Measurements from ENCODE around the gene RFX5. TPM values are rescaled to one million over a fixed set of nuclear protein-coding genes. Genes with fewer than 3 reads are reported as not detected.
"Not testable (repeated sequence)": the region's sequence is repeated elsewhere in the genome, so short reads cannot be mapped to it uniquely, and the experiment has no call there.

The RFX5 gene
- total and polyA plus RNA-seq, 2 of the 13 experiments (the other 11 are each of a cell fraction or from before 2014, with no cell fraction given): 17.9 to 36.2 TPM

DNA sequence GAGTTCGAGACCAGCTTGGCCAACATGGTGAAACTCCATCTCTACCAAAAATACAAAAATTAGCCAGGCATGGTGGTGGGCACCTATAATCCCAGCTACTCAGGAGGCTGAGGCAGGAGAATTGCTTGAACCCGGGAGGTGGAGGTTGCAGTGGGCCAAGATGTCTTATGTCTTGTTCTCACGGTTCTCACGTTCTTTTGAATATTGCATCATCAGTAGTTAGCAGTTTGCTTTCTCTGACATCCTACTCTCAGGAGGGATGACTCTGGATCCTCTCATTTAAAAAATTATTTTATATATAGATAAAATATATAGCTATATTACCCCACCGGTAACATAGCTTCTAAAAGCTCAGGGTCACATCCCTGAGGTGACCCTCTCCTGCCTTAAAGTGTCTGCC, 49.2 kb upstream of the RFX5 start:
- intact Hi-C loops (cut with micrococcal nuclease; ENCODE audit: unreplicated experiment); H3K9me3 ChIP-seq (ENCODE audit: low read length); FAIRE-seq; H3K27ac ChIP-seq (ENCODE audit: extremely low read length, insufficient read depth, low read length); H3K4me2 ChIP-seq (ENCODE audit: low read depth, low read length); ATAC-seq; CTCF ChIA-PET (ENCODE audit: low intra/inter-chr PET ratio, low total read pairs); POLR2A ChIA-PET; DNase-seq (ENCODE audit: low spot score); H3K4me3 ChIP-seq (replicated peaks in 1 of 3; ENCODE audit: insufficient read depth in 1 of 3, low read depth in 2 of 3, low read length in 3 of 3); H3K36me3 ChIP-seq (replicated peaks in 1 of 2; ENCODE audit: control insufficient read depth in 1 of 2, insufficient read depth in 2 of 2, low read length in 2 of 2); BruUV-seq (replicated peaks); H3K9ac ChIP-seq (ENCODE audit: insufficient read depth, low read depth, low read length); H3K27me3 ChIP-seq (ENCODE audit: control insufficient read depth in 1 of 2, insufficient read depth in 2 of 2, low read length in 2 of 2); H4K20me1 ChIP-seq (ENCODE audit: insufficient read depth, low read length); in situ Hi-C loops (cut with HindIII; ENCODE audit: extremely low pct_ligation_motif_present, low pct_unique_long_range_greater_than_20kb); H2AFZ ChIP-seq (ENCODE audit: low read length); TF ChIP-seq ATF7 (CRISPR knock-in tag; IDR thresholded peaks at IDR 0.05): not testable (repeated sequence)
- Histone ChIP-seq H3K4me1 (ENCODE audit: insufficient read depth, low read length) (peaks cover 22% of the 10 kb centered on the region), H3K79me2 (ENCODE audit: insufficient read depth, low read length) (peaks cover 15% of the 10 kb centered on the region)
- TF ChIP-seq ATF7 (IDR thresholded peaks at IDR 0.05) (0 out of 2 replicates have a peak, but pooled peaks have one; percentile 32), CEBPG (CRISPR knock-in tag; IDR thresholded peaks at IDR 0.05) (0 out of 2 replicates have a peak, but pooled peaks have one; percentile 17), CEBPB (IDR thresholded peaks at IDR 0.05; ENCODE audit: borderline replicate concordance, low read depth, low read length) (peak; percentile 67)
- 48% methylated on average over 5 of the region's 5 CpGs for WGBS (ENCODE audit: low lambda C conversion rate)

DNA sequence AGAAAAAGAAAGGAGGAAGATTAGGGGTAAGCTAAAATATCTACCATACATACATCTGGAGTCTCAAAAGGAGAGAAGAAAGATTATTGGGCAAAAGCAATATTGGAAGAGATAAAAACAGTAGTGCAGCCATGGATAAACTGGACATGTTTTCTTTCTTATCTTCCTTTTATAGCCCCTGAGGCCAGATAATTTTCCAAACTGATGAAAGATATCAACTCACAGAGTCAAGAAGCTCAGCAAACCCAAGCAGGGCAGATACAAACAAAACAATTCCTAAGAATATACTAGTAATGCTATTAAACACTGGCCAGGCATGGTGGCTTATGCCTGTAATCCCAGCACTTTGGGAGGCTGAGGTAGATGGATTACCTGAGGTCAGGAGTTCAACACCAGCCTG, 46.5 kb upstream of the RFX5 start:
- DNase-seq (ENCODE audit: low spot score): no peak
- no peak for FAIRE-seq

More for the DNA sequence above, 46.5 kb upstream of the RFX5 start:
- no peak overlapping the region for H3K27ac ChIP-seq (ENCODE audit: extremely low read length, insufficient read depth, low read length)
- peaks cover 16% of the 10 kb centered on the region for H3K4me1 ChIP-seq (ENCODE audit: insufficient read depth, low read length)
- H4K20me1 ChIP-seq (ENCODE audit: insufficient read depth, low read length): no peaks in the 10 kb centered on the region
- H3K79me2 ChIP-seq (ENCODE audit: insufficient read depth, low read length): no peaks in the 10 kb centered on the region
- no peak for TF ChIP-seq PHF20 (CRISPR knock-in tag; IDR thresholded peaks at IDR 0.05)
- TF ChIP-seq, protein P1, sequence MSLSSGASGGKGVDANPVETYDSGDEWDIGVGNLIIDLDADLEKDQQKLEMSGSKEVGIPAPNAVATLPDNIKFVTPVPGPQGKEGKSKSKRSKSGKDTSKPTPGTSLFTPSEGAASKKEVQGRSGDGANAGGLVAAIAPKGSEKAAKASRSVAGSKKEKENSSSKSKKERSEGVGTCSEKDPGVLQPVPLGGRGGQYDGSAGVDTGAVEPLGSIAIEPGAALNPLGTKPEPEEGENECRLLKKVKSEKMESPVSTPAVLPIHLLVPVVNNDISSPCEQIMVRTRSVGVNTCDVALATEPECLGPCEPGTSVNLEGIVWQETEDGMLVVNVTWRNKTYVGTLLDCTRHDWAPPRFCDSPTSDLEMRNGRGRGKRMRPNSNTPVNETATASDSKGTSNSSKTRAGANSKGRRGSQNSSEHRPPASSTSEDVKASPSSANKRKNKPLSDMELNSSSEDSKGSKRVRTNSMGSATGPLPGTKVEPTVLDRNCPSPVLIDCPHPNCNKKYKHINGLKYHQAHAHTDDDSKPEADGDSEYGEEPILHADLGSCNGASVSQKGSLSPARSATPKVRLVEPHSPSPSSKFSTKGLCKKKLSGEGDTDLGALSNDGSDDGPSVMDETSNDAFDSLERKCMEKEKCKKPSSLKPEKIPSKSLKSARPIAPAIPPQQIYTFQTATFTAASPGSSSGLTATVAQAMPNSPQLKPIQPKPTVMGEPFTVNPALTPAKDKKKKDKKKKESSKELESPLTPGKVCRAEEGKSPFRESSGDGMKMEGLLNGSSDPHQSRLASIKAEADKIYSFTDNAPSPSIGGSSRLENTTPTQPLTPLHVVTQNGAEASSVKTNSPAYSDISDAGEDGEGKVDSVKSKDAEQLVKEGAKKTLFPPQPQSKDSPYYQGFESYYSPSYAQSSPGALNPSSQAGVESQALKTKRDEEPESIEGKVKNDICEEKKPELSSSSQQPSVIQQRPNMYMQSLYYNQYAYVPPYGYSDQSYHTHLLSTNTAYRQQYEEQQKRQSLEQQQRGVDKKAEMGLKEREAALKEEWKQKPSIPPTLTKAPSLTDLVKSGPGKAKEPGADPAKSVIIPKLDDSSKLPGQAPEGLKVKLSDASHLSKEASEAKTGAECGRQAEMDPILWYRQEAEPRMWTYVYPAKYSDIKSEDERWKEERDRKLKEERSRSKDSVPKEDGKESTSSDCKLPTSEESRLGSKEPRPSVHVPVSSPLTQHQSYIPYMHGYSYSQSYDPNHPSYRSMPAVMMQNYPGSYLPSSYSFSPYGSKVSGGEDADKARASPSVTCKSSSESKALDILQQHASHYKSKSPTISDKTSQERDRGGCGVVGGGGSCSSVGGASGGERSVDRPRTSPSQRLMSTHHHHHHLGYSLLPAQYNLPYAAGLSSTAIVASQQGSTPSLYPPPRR (CRISPR knock-in tag; IDR thresholded peaks at IDR 0.05; ENCODE audit: borderline replicate concordance): no peak
- no peak for TF ChIP-seq NCOA1 (CRISPR knock-in tag; IDR thresholded peaks at IDR 0.05)
- no peak for TF ChIP-seq PTBP1 (IDR thresholded peaks at IDR 0.05; ENCODE audit: low read depth, low read length, poor library complexity, severe bottlenecking)
- TF ChIP-seq, protein P2, sequence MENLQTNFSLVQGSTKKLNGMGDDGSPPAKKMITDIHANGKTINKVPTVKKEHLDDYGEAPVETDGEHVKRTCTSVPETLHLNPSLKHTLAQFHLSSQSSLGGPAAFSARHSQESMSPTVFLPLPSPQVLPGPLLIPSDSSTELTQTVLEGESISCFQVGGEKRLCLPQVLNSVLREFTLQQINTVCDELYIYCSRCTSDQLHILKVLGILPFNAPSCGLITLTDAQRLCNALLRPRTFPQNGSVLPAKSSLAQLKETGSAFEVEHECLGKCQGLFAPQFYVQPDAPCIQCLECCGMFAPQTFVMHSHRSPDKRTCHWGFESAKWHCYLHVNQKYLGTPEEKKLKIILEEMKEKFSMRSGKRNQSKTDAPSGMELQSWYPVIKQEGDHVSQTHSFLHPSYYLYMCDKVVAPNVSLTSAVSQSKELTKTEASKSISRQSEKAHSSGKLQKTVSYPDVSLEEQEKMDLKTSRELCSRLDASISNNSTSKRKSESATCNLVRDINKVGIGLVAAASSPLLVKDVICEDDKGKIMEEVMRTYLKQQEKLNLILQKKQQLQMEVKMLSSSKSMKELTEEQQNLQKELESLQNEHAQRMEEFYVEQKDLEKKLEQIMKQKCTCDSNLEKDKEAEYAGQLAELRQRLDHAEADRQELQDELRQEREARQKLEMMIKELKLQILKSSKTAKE (CRISPR knock-in tag; IDR thresholded peaks at IDR 0.05; ENCODE audit: borderline replicate concordance): no peak
- ATAC-seq: no peak
- H3K9ac ChIP-seq (ENCODE audit: insufficient read depth, low read depth, low read length): no peak overlapping the region
- ChIA-PET CTCF (ENCODE audit: low intra/inter-chr PET ratio, low total read pairs) (no interaction called here), POLR2A (no interaction called here)
- H2AFZ ChIP-seq (ENCODE audit: low read length): no peak overlapping the region
- H3K27me3 ChIP-seq (ENCODE audit: control insufficient read depth in 1 of 2, insufficient read depth in 2 of 2, low read length in 2 of 2): no peaks in the 10 kb centered on the region
- intact Hi-C loops (cut with micrococcal nuclease; ENCODE audit: unreplicated experiment) (no loop called here), in situ Hi-C loops (cut with HindIII; ENCODE audit: extremely low pct_ligation_motif_present, low pct_unique_long_range_greater_than_20kb) (no loop called here)
- no peak overlapping the region for H3K4me3 ChIP-seq (replicated peaks in 1 of 3; ENCODE audit: insufficient read depth in 1 of 3, low read depth in 2 of 3, low read length in 3 of 3)
- H3K36me3 ChIP-seq (replicated peaks in 1 of 2; ENCODE audit: control insufficient read depth in 1 of 2, insufficient read depth in 2 of 2, low read length in 2 of 2): no peaks in the 10 kb centered on the region
- no peak overlapping the region for H3K4me2 ChIP-seq (ENCODE audit: low read depth, low read length)
- H3K9me3 ChIP-seq (ENCODE audit: low read length): no peaks in the 10 kb centered on the region
- no TSS peak for BruUV-seq (replicated peaks)

Measured in HepG2 (cell line).